ENCODE data around the gene ZER1.
A peak's percentile ranks its signal among the peaks of the same experiment; 100 is the strongest.
"Not testable (repeated sequence)": the region's sequence is repeated elsewhere in the genome, so short reads cannot be mapped to it uniquely, and the experiment has no call there.

Gene ZER1

DNA sequence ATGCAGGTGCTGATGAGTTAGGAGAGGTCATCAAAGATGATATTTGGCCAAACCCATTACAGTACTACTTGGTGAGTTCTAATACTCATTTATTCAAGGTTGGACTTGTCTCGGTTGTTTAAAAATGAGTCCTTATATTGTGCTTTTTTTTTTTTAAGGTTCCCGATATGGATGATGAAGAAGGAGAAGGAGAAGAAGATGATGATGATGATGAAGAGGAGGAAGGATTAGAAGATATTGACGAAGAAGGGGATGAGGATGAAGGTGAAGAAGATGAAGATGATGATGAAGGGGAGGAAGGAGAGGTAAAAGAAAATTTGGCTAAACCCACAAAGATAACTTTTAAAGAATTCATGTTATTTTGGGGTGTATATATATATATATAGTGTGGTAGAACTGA is 78.0 kb downstream of the ZER1 start:
- not testable (repeated sequence) for DNase-seq (ENCODE audit: low read depth)

DNA sequence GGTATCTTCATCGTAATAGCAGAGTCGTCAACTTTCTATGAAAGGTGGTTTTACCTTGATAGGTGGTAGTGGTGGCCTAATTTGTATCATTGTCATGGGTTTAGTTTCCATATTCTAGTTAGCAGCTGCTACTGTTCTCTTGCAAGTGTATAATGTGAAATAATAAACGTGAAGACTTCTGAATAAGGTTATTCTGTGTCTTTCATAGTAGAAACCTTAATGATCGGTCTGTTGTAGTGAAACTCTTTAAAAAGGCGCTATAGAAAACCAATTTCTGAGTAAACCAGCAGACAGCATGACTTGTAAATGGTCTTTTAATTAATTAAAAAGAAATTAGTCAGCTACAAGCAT is 81.1 kb downstream of the ZER1 start:
- DNase-seq (ENCODE audit: low read depth) = no peak

DNA sequence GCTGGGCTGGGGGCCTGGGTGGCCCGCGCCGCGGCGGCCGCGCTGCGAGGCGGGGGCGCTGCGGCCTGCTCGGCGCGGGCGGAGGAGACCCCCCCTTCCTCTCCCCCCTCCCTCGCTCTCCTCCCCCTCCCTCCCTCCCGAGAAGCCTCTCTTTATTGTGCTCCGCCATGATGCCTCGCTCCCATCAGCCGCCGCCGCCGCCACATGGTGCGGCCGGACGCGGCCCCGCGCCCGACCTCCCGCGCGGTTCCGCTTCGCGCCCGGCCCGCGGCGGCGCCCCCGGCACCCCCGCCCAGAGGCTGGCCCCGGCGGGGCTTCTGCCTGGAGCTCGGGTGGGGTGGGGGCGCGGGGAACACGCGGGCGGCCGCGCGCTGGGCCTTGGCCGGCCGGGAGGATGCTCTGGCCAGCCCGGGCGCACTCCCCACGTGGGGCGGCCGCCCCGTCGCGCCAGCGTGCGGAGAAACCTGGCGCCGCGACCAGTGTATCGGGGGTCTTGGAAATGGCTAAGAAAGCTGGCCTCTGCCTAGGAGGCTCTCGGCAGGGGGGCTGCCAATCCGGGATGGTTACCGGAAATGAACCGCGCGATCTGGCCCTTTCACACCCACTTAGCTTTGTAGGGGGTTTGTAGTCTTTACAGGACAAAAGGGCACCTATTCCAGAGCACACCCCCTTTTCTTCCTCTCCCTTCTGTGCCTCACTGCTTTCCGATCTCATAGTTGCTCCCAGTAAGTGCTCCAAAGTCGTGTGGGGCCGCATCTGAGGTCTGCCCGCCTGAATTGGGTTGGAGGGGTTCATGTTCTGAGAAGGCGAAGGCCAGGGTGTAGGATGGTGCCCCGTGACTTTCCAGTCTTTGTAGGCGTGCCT is 81.7 kb downstream of the ZER1 start:
- DNase-seq (ENCODE audit: low read depth) = no peak

GRCh38 chr9:128689293-128689774 is 82.4 kb downstream of the ZER1 start:
- no peak for DNase-seq (ENCODE audit: low read depth)

- peak; percentile 75 for DNase-seq (ENCODE audit: low read depth)
Observed at GRCh38 chr9:128688501-128689292, 83.0 kb downstream of the ZER1 start, which contains the start of gene SET. TSS of gene SET (plus strand) at chr9:128689222. CDS start at chr9:128689583, 361 bp downstream.

GRCh38 chr9:128687453-128687852 is 84.3 kb downstream of the ZER1 start:
- no peak for DNase-seq (ENCODE audit: low read depth)

GRCh38 chr9:128685636-128686489 is 85.9 kb downstream of the ZER1 start:
- no peak for DNase-seq (ENCODE audit: low read depth)

DNA sequence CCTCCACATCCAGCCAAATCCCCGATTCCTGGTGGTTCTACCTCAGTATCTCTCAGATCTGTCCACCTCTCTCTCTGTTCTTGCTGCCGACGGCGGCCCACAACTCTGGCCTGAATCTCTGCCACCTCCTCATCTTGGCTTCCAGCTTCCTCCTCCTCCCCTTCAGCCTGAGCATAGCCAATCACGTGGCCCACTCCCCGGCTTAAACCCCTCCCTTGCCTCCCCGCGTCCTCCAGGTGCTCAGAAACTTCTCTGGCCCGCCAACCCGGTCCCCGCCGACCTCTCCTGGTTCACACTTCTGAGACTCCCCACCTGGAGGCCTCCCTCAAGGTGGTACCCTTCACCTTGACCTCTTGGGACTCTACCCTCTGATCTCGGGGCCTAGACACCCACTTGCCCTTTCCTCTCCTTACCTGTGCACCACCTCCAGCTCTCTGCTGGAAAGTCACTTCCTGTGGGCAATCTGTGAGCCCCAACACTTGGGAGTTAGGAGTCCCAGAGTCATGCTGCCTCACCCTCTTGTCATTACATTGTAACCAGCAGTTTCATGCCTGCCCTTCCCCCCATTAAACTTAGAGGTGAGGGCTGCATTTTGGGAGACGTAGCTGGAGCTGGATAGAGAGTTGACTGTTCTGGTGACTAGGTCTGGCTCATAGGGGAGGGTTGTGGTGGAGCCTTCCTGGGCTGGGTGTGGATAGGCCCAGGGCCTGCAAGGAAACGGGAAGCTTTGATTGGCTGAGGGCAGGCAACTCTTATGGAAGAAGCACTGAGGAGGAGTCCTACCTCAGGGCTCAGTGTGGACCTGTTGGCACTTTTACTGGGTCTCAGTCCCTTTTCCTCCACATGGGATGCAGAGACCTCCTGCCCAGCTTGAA is 87.2 kb downstream of the ZER1 start:
- peak; percentile 44 for DNase-seq (ENCODE audit: low read depth)

DNA sequence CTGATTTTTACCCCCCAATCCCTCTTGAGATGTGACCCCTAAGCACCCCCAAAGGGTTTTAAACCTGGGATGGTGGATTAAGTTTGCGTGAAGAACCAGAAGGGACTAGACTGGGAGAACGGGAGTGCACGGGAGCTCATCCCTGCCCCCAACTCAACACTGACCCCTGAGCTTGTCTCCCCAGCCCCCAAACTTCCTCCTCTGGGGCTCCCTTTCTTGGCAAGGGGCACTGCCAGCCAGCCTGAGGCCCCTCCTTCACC is 87.7 kb downstream of the ZER1 start:
- DNase-seq (ENCODE audit: low read depth) = no peak

DNA sequence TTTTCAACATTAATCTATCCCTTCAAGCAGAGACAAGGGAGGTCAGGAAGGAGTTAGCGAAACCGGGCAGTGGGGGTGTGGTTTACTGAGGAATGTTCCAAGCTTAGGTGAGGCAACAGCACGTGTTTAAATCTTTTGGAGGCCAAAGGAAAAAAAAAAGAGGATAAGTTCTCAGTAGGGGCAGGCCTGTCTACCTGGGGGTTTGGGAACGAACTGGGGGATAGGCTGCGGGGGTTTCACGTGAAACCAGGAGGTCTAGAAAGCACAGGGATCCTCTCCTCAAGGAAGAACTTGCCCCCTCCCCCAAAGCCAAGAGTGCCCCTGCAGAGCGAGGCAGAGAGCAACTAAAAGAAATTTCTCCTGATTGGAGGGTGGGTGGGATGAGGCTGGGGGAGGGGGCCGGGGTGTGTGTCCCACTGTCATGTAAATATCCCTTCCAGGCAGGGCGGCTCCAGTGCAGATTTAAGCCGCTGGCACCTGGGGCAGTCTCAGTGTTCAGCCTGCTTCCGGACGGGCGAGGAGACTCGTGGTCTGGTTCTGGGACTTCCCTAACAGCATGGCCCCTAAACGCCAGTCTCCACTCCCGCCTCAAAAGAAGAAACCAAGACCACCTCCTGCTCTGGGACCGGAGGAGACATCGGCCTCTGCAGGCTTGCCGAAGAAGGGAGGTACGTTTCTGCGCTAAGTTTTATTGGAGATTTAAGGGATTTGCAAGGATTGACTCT is 88.2 kb downstream of the ZER1 start:
- no peak for DNase-seq (ENCODE audit: low read depth)

All from stimulated activated CD8-positive, alpha-beta memory T cell treated with anti-CD3 and anti-CD28 coated beads, Interleukin-15, amount 100 ng/mL, for 1 hour (primary cell).